SK-N-SH treated with all-trans-retinoic acid at 6 μM for 48 hours (cell line): Measurements from ENCODE around the gene PIP5K1C.

Source experiments
- ARNTL ChIP-seq: fragments of 450-650 bp; formaldehyde crosslinking; IDR thresholded peaks from 2 replicates; pipeline ENCODE4 v1.5.0; 2020; ENCODE audit warnings: low read depth, mild to moderate bottlenecking, moderate library complexity, borderline replicate concordance
- CSDC2 ChIP-seq: fragments of 250-450 bp; sonication (Bioruptor Pico); IDR thresholded peaks from 2 replicates; pipeline ENCODE4 v1.5.0; 2020; ENCODE audit warnings: mild to moderate bottlenecking, moderate library complexity
- ESRRG ChIP-seq: fragments of 250-450 bp; sonication (Bioruptor Pico); IDR thresholded peaks from 2 replicates; pipeline ENCODE4 v1.6.1; 2021; ENCODE audit warnings: mild to moderate bottlenecking
- OSR1 ChIP-seq: fragments of 250-450 bp; sonication (Bioruptor Pico); IDR thresholded peaks from 2 replicates; pipeline ENCODE4 v1.8.0; 2022; ENCODE audit warnings: moderate library complexity, mild to moderate bottlenecking, inconsistent platforms
- ZNF565 ChIP-seq: fragments of 450-650 bp; formaldehyde crosslinking; conservative IDR thresholded peaks from 2 replicates; pipeline ENCODE4 v1.5.0; 2020; ENCODE audit warnings: low read depth, mild to moderate bottlenecking, moderate library complexity
- TF ChIP-seq, protein P1 (sequence below): fragments of 250-450 bp; sonication (Bioruptor Pico); IDR thresholded peaks from 2 replicates; pipeline ENCODE4 v1.8.0; 2020; ENCODE audit warnings: mild to moderate bottlenecking, moderate library complexity, borderline replicate concordance
- TF ChIP-seq, protein P2 (sequence below): fragments of 250-450 bp; sonication (Bioruptor Pico); IDR thresholded peaks from 2 replicates; pipeline ENCODE4 v1.5.1; 2021; ENCODE audit warnings: mild to moderate bottlenecking, moderate library complexity

DNA sequence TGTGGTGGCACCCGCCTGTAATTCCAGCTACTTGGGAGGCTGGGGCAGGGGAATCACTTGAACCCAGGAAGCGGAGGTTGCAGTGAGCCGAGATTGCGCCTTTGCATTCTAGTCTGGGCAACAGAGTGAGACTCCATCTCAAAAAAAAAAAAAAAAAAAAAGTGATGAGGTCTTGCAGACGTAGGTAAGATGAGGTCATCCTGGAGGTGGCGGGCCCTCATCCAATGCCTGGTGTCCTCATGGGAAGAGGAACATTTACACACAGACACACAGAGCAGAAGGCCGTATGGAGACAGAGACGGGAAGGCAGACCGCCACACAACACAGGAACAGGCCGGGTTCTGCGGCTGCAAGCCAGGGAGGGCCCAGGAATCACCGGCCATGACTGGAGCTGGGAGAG is 78.0 kb downstream of the PIP5K1C start:
- TF ChIP-seq, protein P1, sequence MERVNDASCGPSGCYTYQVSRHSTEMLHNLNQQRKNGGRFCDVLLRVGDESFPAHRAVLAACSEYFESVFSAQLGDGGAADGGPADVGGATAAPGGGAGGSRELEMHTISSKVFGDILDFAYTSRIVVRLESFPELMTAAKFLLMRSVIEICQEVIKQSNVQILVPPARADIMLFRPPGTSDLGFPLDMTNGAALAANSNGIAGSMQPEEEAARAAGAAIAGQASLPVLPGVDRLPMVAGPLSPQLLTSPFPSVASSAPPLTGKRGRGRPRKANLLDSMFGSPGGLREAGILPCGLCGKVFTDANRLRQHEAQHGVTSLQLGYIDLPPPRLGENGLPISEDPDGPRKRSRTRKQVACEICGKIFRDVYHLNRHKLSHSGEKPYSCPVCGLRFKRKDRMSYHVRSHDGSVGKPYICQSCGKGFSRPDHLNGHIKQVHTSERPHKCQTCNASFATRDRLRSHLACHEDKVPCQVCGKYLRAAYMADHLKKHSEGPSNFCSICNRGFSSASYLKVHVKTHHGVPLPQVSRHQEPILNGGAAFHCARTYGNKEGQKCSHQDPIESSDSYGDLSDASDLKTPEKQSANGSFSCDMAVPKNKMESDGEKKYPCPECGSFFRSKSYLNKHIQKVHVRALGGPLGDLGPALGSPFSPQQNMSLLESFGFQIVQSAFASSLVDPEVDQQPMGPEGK: no peak
- TF ChIP-seq OSR1 (CRISPR knock-in tag) (no peak), ZNF565 (CRISPR knock-in tag) (no peak), ARNTL (CRISPR knock-in tag) (no peak), CSDC2 (no peak), ESRRG (CRISPR knock-in tag) (no peak)
- TF ChIP-seq, protein P2, sequence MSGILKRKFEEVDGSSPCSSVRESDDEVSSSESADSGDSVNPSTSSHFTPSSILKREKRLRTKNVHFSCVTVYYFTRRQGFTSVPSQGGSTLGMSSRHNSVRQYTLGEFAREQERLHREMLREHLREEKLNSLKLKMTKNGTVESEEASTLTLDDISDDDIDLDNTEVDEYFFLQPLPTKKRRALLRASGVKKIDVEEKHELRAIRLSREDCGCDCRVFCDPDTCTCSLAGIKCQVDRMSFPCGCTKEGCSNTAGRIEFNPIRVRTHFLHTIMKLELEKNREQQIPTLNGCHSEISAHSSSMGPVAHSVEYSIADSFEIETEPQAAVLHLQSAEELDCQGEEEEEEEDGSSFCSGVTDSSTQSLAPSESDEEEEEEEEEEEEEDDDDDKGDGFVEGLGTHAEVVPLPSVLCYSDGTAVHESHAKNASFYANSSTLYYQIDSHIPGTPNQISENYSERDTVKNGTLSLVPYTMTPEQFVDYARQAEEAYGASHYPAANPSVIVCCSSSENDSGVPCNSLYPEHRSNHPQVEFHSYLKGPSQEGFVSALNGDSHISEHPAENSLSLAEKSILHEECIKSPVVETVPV (CRISPR knock-in tag): no peak
